Stimulated activated CD8-positive, alpha-beta memory T cell treated with anti-CD3 and anti-CD28 coated beads, Interleukin-12 subunit alpha, Interleukin-12 subunit beta, amount 100 ng/mL, for 24 hours (primary cell): ENCODE results near the gene EXOC3L1.

ENCODE experiments used
- DNase-seq: peaks from one replicate; pipeline ENCODE4 v3.0.0-alpha.2; 2020; ENCODE audit errors: extremely low read depth

The EXOC3L1 gene

DNA sequence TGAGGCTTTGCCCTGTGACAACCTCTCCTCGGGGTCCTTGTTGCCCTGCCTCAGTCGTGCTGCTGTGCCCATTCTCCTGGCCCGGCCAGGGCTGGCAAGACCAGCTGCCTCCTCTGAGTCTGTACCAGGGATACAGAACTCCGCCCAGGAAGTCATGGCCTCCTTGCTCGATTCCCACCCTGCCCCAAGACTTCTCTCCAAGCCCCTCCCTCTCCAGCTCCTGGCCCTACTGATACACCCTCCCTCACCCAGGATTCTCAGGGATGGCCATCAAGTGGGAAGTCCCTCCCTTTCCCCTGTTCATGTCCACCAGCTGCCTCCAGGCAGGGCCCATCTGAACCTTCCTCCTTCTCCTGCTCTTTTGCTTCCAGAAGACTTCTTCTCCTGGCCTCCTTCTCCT lies 25.8 kb upstream of the EXOC3L1 start:
- no peak for DNase-seq

DNA sequence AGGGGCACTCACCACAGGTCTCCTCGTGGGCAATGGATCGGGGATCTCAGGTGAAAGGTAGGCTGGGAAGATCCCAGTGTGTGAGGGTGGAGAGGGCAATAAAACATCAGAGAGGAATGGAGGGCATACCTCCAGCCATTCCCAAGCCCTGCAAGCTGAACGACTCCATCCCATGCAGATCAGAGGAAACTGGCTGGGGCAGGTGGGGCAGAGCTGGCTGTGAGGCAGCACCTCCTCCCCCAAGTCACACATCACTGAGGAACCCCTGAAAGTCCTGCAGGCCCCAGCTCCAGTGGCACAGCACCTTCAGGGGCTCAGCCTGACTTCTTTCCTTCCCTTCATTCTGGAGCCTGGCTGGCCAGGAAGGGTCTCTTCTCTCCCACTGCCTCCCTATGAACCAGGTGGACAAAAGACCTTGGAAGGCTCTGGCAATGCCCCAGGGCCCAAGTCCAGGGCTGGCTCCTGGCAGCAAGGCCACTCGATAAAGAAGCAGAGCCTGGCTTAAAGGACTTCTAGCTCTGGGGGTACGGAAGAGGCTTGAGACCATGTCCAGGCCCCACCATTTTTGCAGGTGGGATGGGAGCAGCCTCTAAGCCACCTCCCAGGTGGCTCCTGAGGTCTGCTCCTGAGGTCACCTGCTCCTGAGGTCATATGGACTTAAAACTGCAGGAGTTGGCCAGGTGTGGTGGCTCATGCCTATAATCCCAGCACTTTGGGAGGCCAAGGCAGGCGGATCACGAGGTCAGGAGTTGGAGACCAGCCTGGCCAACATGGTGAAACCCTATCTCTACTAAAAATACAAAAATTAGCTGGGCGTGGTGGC lies 23.5 kb upstream of the EXOC3L1 start:
- DNase-seq = no peak

DNA sequence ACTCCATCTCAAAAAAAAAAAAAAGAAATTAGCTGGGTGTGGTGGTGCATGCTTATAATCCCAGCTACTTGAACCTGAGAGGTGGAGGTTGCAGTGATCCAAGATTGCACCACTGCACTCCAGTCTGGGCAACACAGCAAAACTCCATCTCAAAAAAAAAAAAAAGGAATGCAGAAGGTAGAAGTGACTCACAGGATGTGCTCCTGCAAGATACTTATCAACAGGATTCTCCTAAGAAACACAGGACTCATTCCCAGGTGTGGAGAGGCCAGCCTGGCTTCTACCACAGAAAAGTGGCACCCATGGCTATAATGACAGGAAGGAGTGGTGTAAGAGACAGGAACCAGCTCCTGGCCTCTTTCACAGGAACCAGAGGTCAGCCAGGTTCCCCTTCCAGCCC lies 22.8 kb upstream of the EXOC3L1 start:
- no peak for DNase-seq

DNA sequence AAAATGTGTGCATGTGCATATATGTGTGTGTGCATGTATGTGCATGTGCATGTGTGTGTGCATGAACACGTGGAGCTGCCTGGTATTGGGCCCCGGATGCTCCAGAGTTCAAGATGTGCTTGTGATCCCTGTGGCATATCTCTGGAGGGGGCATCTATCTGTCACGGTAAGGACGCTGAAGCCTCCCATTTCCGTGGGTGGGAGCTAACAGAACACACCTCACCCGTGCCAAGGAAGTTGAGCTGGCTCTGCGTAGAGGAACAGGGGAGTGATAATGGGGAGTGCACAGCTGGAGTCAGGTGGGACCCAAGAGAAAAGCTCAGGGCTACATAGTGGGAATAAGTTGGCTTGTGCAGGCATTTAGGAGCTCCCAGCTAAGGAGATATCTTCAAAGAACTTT lies 21.7 kb upstream of the EXOC3L1 start:
- no peak for DNase-seq

DNA sequence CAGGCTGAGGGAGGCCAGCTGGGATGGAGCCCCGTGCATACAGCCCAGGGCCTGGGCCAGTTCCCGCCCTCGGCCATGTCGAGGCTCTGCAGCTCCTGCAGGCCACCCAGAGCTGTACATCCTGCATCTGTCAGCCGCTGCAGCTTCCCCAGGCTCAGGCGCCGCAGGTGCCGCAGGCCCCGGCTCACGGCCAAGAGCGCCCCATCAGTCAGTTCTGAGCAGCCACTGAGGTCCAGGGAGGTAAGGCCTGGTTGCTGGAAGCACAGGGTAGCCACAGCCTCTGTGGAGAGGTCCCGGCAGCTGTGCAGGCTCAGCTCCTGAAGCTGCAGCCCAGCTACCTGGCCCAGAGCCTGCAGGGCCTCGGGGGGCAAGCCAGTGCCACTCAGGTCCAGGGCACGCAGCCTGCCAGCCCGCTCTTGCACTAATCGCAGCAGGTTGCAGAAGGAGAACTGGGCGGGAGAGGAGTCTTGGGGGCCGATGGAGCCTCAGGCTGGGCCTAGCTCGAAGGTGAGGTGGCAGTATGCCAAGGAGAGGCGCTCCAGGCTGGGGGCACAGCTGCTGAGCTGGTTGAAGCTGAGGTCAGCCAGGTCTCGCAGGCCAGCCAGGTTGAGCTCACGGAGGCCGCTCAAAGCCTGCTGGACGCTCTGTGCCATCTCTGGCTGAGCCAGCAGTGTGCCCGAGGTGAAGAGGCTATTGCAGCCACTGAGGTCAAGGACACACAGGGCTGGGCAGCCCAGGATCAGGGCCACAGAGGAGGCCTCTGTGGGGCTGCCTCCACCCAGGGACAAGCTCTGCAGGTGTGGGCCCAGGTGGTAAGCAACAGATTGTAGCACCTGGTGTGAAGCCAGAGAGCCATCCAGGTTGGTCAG lies 20.4 kb upstream of the EXOC3L1 start:
- DNase-seq = no peak

DNA sequence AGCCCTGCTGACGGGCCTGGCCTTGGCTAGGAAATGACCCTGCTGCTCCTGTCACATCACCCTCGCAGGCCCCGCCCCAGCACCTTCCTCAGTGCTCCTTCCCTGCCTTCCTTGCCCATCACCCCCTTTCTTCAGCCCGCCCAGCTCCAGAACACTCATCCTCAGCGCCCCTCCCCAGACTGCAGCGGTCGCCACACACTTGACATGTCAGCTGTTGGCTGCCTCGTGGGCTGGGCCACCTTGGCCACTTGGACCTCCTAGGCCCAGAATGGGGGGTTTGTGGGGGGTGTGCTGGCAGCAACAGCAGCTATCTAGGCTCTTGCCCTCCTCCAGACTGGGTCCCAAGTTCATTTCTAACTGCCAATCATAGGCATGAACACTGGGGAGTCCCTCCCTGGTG lies 19.6 kb upstream of the EXOC3L1 start:
- no peak for DNase-seq

DNA sequence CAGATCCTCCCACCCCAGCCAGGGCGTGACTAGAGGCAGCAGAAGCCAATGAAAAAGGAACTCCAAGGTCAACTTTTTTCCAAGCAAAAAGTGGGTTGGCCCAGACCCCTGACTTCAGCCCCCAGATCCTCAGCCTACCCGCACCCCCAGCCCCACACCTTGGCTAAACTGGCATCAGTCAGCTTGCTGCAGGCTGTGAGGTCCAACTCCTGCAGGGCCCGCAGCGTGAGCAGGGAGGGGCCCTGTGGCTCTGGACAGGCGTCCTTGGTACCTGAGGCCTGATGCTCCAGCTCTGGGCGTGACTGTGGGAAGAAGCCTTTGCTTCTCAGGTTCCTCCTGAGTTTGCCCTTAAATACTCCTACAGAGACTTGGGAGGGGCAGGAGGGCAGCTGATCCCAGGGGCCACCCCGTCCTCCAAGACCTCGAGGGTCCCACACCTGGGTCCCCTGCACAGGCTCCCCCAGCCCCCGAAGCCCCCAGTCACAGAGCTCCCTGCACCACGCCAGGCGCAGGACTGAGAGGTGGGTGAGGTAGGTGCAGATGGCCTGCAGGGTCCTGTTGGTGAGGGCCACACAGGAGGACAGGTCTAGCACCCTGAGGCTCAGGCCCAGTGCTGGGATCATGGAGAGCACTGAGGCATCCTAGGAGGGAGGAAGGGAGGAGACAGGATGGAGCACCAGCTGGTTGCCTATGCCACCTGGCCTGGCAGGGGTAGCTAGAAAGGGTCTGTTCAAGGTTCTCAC lies 18.4 kb upstream of the EXOC3L1 start:
- DNase-seq = no peak

DNA sequence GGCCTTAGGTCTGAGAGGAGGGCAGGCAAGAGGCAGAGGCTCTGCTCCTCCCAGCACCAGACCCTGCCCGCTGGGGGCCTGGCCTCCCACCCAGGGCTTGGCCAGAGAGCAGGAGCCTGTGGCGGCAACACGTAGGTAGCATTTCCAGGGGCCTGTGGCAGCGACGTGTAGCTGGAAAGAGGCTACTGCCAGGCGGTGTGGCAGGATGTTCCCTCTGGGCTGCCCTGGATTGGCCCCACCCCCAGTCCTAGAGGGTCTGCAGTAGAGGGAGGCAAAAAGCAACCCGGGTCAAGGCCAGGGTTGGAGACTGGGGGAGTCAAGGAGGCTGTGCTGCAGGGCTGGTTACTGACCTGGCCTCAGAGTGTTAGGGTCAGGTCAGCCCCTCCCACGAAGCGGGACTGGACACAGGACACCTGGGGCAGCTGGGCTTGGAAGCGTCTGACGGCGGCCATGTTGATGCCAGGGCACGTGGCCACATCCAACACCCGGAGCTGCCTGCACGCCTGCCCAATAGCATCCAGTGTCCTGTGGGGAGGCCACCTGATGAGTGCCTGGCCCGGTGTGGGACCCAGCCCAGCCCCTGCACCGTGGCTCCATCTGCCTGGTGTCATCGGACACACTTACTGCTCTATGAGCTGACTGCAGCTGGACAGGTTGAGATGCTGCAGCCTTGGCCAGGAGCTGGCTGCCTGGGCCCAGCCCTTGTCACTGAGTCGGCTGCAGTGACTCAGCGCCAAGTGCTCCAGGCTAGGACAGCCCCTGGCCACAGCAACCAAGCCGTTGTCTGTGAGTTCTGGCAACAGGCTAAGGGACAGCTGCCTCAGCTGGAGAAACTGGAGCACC lies 17.5 kb upstream of the EXOC3L1 start:
- DNase-seq = no peak

DNA sequence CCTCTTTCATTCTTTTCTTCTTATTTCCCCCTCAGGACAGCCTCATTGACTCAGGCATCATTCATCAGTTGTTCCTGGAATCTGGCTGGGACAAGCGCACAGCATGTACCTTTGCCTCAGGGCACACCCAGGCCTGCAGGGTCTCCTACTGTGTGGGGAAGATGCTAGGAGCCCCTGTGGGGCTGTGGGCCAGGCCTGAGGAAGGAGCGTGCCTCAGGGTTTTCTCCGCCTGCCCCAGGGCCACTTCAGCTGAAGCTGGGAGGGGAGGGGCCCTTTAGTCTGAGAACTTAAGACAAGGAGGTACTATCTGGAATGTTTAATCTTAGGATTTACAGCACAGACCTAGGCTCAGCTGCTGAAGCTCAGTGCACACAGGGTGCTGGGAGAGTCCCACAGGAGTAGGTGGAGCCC lies 16.9 kb upstream of the EXOC3L1 start:
- DNase-seq = no peak

DNA sequence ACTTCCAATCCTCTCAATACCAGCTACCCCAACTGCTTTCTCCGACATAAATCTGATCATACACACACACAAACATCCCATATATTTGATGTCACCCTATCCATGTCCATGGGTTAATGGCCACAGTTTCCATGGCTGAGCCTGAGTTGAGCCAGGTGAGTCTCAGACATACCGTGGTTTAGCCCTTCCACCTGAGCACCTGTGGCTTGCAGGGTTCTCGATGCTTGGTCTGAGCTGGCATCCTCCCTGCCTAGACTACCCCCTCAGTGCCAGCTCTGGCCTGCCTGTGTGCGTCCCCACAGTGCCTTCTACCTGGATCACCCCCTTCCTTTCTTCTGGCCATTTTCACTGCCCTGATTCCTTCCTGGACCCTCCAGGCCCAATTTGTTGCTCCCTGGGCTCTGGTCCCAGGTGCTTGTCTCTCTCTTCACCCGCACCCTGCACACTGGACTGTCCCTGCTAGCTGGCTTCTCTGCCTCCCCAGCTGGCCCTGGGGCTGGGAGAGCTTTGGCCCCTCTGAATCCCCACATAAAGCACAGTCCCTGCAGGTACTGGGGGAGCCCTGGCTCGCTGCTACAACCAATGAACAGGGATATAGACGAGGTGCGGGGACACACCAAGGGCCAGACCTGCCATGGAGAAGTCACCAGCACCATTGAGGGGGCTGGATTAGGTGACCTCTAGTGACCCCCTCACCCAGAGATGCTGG lies 16.3 kb upstream of the EXOC3L1 start:
- DNase-seq = no peak

DNA sequence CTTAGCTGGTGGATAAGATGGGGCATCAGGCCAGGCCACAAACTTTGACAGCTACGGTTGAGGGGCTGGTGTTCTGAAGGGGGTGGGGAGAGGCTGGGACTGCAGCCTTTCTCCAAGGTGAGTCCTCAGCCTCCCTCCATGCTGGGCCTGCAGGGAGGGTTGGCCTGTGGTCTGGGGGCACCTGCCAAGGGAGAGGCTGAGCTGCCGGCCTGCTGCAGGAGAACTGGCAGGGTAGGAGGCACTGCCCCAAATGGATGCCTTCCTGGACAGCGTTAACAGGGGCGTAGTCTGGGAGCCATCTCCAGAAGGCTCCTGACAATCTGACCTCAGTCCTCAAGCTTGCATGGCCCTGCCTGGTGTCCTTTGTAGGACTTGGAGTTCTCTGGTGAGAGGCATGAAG lies 14.1 kb upstream of the EXOC3L1 start:
- no peak for DNase-seq

DNA sequence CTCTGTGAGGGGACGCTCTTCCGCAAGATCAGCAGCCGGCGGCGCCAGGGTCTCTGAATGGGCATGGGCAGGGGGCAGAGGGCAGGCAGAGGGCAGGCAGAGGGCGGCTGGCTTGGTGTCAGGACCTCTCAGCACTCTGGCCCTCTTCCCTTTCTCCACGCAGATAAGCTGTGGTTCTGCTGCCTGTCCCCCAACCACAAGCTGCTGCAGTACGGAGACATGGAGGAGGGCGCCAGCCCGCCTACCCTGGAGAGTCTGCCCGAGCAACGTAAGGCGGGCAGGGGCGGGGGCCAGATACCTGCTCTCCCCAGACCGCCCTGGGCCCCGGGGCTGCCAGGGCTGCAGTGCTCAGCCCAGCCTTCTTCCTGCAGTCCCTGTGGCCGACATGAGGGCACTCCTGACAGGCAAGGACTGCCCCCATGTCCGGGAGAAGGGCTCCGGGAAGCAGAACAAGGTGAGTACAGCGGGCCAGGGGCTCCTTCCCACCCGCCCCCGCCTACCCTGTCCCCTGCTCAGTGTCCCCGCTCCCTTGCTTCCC lies 13.1 kb upstream of the EXOC3L1 start:
- DNase-seq = no peak

DNA sequence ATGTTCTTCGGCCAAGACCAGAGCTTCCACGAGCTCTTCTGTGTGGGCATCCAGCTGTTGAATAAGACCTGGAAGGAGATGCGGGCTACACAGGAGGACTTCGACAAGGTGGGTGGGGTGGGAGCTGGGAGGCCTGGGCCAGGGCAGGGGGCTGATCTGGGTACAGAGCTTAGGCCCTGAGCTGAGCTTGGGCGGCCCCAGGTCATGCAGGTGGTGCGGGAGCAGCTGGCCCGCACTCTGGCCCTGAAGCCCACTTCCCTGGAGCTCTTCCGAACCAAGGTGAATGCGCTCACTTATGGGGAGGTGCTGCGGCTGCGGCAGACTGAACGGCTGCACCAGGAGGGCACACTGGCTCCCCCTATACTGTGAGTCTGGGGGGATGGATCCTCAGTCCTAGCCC lies 12.5 kb upstream of the EXOC3L1 start:
- no peak for DNase-seq

DNA sequence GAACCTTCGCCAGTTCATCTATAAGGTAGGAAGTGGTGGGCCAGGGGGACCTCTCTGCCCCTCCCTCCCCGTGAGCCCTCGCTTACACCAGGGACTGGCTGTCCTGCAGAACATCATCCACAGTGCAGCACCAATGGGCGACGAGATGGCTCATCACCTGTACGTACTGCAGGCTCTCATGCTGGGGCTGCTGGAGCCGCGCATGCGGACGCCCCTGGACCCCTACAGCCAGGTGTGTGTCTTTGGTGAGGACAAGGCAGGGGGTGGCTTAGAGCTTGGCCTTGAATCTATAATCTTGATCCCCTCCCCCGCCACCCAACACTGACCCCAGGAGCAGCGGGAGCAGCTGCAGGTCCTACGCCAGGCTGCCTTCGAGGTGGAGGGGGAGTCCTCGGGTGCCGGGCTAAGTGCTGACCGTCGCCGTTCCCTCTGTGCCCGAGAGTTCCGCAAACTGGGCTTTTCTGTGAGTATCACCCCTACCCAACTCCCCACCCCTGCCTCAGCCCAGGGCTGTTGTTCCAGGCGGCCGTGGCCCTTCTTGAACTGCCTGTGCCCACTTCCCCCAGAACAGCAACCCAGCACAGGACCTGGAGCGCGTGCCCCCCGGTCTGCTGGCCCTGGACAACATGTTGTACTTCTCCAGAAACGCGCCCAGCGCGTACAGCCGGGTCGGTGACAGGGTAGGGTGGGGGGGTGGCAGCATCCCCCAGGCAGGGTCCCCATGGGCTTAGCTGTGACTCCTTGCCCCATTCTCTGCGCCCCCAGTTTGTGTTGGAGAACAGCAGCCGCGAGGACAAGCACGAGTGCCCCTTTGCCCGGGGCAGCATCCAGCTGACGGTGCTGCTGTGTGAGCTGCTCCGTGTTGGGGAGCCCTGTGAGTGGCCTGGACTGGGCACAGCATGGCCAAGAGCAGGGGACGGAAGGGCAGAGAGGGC lies 11.7 kb upstream of the EXOC3L1 start:
- no peak for DNase-seq

DNA sequence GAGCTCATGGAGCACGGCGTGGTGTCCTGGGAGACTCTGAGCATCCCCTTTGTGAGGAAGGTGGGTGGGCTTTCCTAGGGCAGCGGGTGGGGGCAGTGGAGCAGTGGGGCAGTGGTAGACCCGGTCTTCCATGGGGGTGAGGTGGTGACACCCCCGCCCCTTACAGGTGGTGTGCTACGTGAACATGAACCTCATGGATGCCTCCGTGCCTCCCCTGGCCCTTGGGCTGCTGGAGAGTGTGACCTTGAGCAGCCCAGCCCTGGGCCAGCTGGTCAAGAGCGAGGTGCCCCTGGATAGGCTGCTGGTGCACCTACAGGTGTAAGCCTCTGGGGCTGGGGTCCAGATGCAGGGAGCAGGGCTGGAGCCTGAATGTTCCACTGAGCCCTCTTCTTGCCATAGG lies 10.6 kb upstream of the EXOC3L1 start:
- DNase-seq = no peak

DNA sequence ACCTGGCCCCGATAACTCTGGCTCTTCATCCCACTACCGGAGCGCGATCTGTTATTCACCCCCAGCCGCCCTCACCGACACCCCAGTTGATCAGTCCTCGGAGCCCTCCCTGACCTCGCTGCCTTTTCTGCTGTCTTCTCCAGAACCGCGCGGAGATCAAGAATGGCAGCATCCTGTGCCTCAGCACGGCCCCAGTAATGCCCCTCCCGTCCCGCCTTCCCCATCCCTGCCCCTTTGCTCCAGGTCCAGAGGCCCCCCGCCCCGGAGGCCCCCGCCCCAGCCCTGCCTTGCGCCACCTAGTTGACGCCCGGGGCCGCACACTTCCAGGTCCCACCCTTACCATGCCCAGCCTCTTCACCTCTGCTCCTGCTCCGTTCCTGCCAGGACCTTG lies 9.9 kb upstream of the EXOC3L1 start:
- DNase-seq = no peak

DNA sequence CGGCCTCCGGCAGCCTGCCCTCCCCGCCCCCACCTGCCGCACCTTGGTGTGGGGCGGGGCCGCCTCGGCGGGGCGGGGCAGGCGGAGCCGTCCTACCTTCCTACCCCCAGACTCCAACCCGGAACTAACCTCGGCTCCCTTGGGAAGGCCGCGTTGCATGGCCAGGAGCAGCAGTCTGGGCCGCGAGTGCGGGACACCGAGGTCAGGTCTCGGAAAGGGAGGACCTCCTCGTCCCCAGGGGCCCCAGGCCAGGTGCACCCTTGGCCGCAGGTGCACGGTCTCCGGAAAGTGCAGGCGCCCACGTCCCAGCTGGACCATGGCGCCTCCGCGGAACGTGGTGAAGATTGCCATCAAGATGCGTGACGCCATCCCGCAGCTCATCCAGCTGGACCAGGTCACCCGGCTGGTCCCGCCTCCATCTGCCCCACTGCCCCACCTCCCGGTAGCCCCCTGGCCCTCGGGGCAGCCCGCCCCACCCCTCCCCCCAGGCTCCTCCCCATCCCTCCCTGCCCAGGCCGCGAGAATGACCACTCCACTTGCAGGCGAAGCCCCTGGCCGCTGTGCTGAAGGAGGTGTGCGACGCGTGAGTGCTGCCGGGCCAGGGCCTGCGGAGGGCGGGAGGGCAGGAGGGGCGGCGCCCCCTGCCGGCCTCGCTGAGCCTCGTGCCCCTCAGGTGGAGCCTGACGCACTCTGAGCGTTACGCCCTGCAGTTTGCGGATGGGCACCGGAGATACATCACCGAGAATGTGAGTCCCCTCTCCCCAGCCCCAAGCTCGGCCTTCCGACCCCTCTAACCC lies 9.3 kb upstream of the EXOC3L1 start, which contains the start of gene ELMO3:
TSS of gene ELMO3 (plus strand) at position 121 of the 797 bp plus-strand sequence. CDS start at position 317, 196 bp downstream.
- no peak for DNase-seq

DNA sequence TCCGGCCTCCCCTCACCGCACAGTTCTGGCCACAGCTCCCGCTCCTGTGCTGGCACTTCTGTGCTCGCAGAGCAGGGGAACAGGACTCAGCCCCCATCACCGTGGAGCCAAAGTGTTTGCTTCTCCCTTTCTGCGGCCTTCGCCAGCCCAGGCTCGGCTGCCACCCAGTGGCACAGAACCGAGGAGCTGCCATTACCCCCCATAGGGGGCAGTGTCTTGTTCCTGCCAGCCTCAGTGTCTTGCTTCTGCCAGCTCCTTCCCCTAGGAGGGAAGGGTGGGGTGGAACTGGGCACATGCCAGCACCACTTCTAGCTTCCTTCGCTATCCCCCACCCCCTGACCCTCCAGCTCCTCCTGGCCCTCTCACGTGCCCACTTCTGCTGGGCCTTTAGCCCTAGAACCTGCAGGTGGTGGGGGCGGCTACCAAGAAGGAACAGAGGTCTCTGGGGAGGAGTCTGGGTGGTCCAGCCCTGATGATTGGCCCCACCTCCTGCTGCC lies 8.3 kb upstream of the EXOC3L1 start:
- DNase-seq = no peak
